Loucy (cell line): ENCODE measurements around the gene THSD1.

Experiments
- H2AFZ ChIP-seq: fragments of 200-600 bp; sonication (generic); 2 replicates; pipeline ENCODE4 v1.6.0; 2016; ENCODE audit warnings: antibody characterized with exemption, mild to moderate bottlenecking, low read length, moderate library complexity
- H3F3A ChIP-seq: fragments of 200-600 bp; 2 replicates; pipeline ENCODE4 v1.6.0; 2016; ENCODE audit warnings: antibody characterized with exemption, low read depth, mild to moderate bottlenecking
- H3K27me3 ChIP-seq: fragments of 200-600 bp; sonication (generic); 2 replicates; pipeline ENCODE4 v1.6.1; 2014; ENCODE audit warnings: low read length, mild to moderate bottlenecking; ENCODE audit not compliant: insufficient read depth, poor library complexity, severe bottlenecking
- H3K36me3 ChIP-seq: fragments of 200-600 bp; sonication (generic); 2 replicates; pipeline ENCODE4 v1.6.1; 2016; ENCODE audit warnings: low read length; ENCODE audit not compliant: insufficient read depth
- H3K4me1 ChIP-seq: fragments of 200-600 bp; sonication (generic); 2 replicates; pipeline ENCODE4 v1.5.1; 2014; ENCODE audit warnings: low read length, mild to moderate bottlenecking; ENCODE audit not compliant: insufficient read depth, poor library complexity, severe bottlenecking
- H3K4me2 ChIP-seq: fragments of 200-600 bp; sonication (generic); 2 replicates; pipeline ENCODE4 v1.6.0; 2014; ENCODE audit warnings: antibody characterized with exemption, low read length, low read depth, mild to moderate bottlenecking; ENCODE audit not compliant: poor library complexity, severe bottlenecking
- H3K4me3 ChIP-seq: fragments of 200-600 bp; sonication (generic); 2 replicates; pipeline ENCODE4 v1.5.1; 2014; ENCODE audit warnings: low read length, mild to moderate bottlenecking, mixed read lengths; ENCODE audit not compliant: poor library complexity, severe bottlenecking
- H3K79me2 ChIP-seq: fragments of 200-600 bp; sonication (generic); 2 replicates; pipeline ENCODE4 v1.6.1; 2014; ENCODE audit warnings: low read length; ENCODE audit not compliant: insufficient read depth
- H3K9ac ChIP-seq: fragments of 200-600 bp; sonication (generic); 2 replicates; pipeline ENCODE4 v1.6.0; 2014; ENCODE audit warnings: mild to moderate bottlenecking, low read depth, low read length, moderate library complexity; ENCODE audit not compliant: poor library complexity, severe bottlenecking
- H3K9me2 ChIP-seq: fragments of 200-600 bp; sonication (generic); replicated peaks from 2 replicates; pipeline ENCODE4 v1.6.1; 2016; ENCODE audit warnings: low read depth, low read length, mixed read lengths
- H3K9me3 ChIP-seq: fragments of 200-600 bp; sonication (generic); 2 replicates; pipeline ENCODE4 v1.6.1; 2014; ENCODE audit warnings: mild to moderate bottlenecking, antibody characterized with exemption, low read length, low read depth; ENCODE audit not compliant: insufficient read depth
- H4K20me1 ChIP-seq: fragments of 200-600 bp; sonication (generic); 2 replicates; pipeline ENCODE4 v1.6.0; 2014; ENCODE audit warnings: antibody characterized with exemption, low read length, mild to moderate bottlenecking; ENCODE audit not compliant: insufficient read depth, poor library complexity, severe bottlenecking
- EZH2phosphoT487 ChIP-seq: fragments of 200-600 bp; IDR thresholded peaks from 2 replicates; pipeline ENCODE4 v1.6.1; 2018; ENCODE audit warnings: antibody characterized with exemption, mild to moderate bottlenecking, moderate library complexity, borderline replicate concordance
- TF ChIP-seq, protein P1 (sequence below): fragments of 200-600 bp; sonication (generic); conservative IDR thresholded peaks from 2 replicates; pipeline ENCODE4 v1.5.1; 2014; ENCODE audit warnings: mild to moderate bottlenecking, antibody characterized with exemption, low read length

THSD1 gene

GRCh38 chr13:52356327-52356726 lies 49.6 kb downstream of the THSD1 start:
- TF ChIP-seq EZH2phosphoT487 = no peak
- TF ChIP-seq, protein P1, sequence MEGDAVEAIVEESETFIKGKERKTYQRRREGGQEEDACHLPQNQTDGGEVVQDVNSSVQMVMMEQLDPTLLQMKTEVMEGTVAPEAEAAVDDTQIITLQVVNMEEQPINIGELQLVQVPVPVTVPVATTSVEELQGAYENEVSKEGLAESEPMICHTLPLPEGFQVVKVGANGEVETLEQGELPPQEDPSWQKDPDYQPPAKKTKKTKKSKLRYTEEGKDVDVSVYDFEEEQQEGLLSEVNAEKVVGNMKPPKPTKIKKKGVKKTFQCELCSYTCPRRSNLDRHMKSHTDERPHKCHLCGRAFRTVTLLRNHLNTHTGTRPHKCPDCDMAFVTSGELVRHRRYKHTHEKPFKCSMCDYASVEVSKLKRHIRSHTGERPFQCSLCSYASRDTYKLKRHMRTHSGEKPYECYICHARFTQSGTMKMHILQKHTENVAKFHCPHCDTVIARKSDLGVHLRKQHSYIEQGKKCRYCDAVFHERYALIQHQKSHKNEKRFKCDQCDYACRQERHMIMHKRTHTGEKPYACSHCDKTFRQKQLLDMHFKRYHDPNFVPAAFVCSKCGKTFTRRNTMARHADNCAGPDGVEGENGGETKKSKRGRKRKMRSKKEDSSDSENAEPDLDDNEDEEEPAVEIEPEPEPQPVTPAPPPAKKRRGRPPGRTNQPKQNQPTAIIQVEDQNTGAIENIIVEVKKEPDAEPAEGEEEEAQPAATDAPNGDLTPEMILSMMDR = no peak
- H3K27me3 ChIP-seq = no peaks in the 10 kb centered on the region
- peaks cover 15% of the 10 kb centered on the region for H3K4me1 ChIP-seq
- H3K9me2 ChIP-seq = no peaks in the 10 kb centered on the region
- no peaks in the 10 kb centered on the region for H3K79me2 ChIP-seq
- H2AFZ ChIP-seq = no peak overlapping the region
- no peak overlapping the region for H3K4me3 ChIP-seq
- H3K9ac ChIP-seq = no peak overlapping the region
- H3K9me3 ChIP-seq = no peaks in the 10 kb centered on the region
- H4K20me1 ChIP-seq = no peaks in the 10 kb centered on the region
- no peaks in the 10 kb centered on the region for H3F3A ChIP-seq
- H3K36me3 ChIP-seq = no peaks in the 10 kb centered on the region
- H3K4me2 ChIP-seq = no peak overlapping the region

GRCh38 chr13:52353193-52353592 lies 52.8 kb downstream of the THSD1 start:
- no peaks in the 10 kb centered on the region for H3K9me3 ChIP-seq
- no peaks in the 10 kb centered on the region for H4K20me1 ChIP-seq
- TF ChIP-seq, protein P1 = no peak
- TF ChIP-seq EZH2phosphoT487 = no peak
- H3F3A ChIP-seq = no peaks in the 10 kb centered on the region
- H3K36me3 ChIP-seq = no peaks in the 10 kb centered on the region
- H3K27me3 ChIP-seq = no peaks in the 10 kb centered on the region
- no peak overlapping the region for H3K4me2 ChIP-seq
- H3K9me2 ChIP-seq = no peaks in the 10 kb centered on the region
- H2AFZ ChIP-seq = peak overlapping the region; percentile 35; the same call in 1 of the 2 replicates
- H3K79me2 ChIP-seq = no peaks in the 10 kb centered on the region
- no peak overlapping the region for H3K9ac ChIP-seq
- no peak overlapping the region for H3K4me3 ChIP-seq
- H3K4me1 ChIP-seq = peaks cover 15% of the 10 kb centered on the region

DNA sequence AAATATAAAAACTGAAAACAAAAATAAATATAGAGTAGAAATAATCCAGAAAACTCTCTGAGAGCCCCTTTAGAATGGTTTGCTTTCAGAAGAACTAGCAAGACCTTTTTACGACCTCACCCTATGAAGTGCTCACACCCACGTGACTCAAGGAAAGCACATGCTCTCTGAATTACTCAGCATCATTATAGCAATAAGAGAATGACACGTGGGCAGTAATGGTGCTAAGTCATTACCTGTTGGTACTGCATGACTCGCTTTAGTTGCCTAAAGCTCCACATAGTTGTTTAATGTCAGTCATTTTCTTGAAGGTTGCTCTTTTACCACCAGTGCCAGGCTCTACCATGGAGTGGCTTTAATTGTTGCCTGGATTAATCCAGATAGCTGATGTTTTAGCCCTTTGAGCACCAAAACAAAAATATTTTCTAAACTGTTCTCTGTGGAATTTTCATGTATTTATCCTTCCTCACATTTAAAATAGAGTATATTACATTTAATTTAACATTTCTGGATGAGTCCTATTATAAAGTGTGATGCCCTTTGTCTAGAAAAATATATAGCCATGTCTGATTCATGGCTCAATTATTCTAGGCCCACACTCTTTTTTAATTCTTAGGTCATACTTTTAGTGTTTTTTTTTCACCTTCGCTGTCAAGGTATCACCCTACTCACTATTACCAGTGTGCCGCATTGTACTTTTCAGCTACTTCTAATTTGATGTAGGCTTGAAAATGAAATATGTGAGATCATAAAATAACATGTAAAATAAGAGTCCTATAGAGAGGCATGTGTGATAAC lies 56.8 kb downstream of the THSD1 start:
- Histone ChIP-seq H3F3A (no peaks in the 10 kb centered on the region), H3K4me3 (no peak overlapping the region), H2AFZ (no peak overlapping the region), H3K27me3 (no peaks in the 10 kb centered on the region), H3K79me2 (no peaks in the 10 kb centered on the region), H3K9me3 (no peaks in the 10 kb centered on the region), H3K9ac (no peak overlapping the region), H3K4me2 (no peak overlapping the region), H4K20me1 (no peaks in the 10 kb centered on the region), H3K9me2 (no peaks in the 10 kb centered on the region), H3K4me1 (peaks cover 7% of the 10 kb centered on the region), H3K36me3 (no peaks in the 10 kb centered on the region)
- TF ChIP-seq, protein P1 = no peak
- no peak for TF ChIP-seq EZH2phosphoT487
